Measurements from ENCODE around the gene ADTRP. TPM values are rescaled to one million over a fixed set of nuclear protein-coding genes. Genes with fewer than 3 reads are reported as not detected.

Gene ADTRP
- total and polyA plus RNA-seq, 8 donors, result 0.09 to 0.44 (median 0.24) TPM; not detected in 3

GRCh38 chr6:11669696-11670095 lies 108.9 kb downstream of the ADTRP start:
- no peaks in the 10 kb centered on the region for H3K36me3 ChIP-seq
- DNase-seq (no peak), ATAC-seq (no peak), FAIRE-seq (no peak)
- WGBS, 2 donors, result 88 to 96% methylated on average over 4 of the region's 4 CpGs
- no peak overlapping the region for H3K4me3 ChIP-seq
- no peak for TF ChIP-seq CTCF (IDR thresholded peaks at IDR 0.05)
- no peak overlapping the region for H3K27ac ChIP-seq
- H3K9me3 ChIP-seq, result no peaks in the 10 kb centered on the region
- no peaks in the 10 kb centered on the region for H3K4me1 ChIP-seq
- intact Hi-C loops (cut with DNase I), result no loop called here
- H3K27me3 ChIP-seq, result no peaks in the 10 kb centered on the region

- no peaks in the 10 kb centered on the region for H3K27me3 ChIP-seq
- no peak for FAIRE-seq
- intact Hi-C loops (cut with DNase I), result no loop called here
- H3K9me3 ChIP-seq, result no peaks in the 10 kb centered on the region
- H3K4me1 ChIP-seq, result no peaks in the 10 kb centered on the region
- 84 to 88% methylated on average over 4 of the region's 4 CpGs for WGBS, 2 donors
- H3K27ac ChIP-seq, result no peak overlapping the region
- no peak for TF ChIP-seq CTCF (IDR thresholded peaks at IDR 0.05)
- H3K36me3 ChIP-seq, result no peaks in the 10 kb centered on the region
- no peak overlapping the region for H3K4me3 ChIP-seq
- DNase-seq, result no peak
- ATAC-seq, result no peak
Observed at GRCh38 chr6:11668455-11668854, 110.1 kb downstream of the ADTRP start.

GRCh38 chr6:11667876-11668275 lies 110.7 kb downstream of the ADTRP start:
- intact Hi-C loops (cut with DNase I), result no loop called here
- Histone ChIP-seq H3K27ac (no peak overlapping the region), H3K27me3 (no peaks in the 10 kb centered on the region), H3K4me3 (no peak overlapping the region), H3K4me1 (no peaks in the 10 kb centered on the region), H3K36me3 (no peaks in the 10 kb centered on the region), H3K9me3 (no peaks in the 10 kb centered on the region)
- FAIRE-seq (no peak), ATAC-seq (no peak), DNase-seq (no peak)
- no peak for TF ChIP-seq CTCF (IDR thresholded peaks at IDR 0.05)
- 75 to 77% methylated on average over 2 of the region's 2 CpGs for WGBS, 2 donors

- H3K9me3 ChIP-seq, result no peaks in the 10 kb centered on the region
- H3K27me3 ChIP-seq, result no peaks in the 10 kb centered on the region
- no peaks in the 10 kb centered on the region for H3K36me3 ChIP-seq
- WGBS, 2 donors, result 73 to 77% methylated on average over 2 of the region's 2 CpGs
- H3K4me3 ChIP-seq, result no peak overlapping the region
- no peak for TF ChIP-seq CTCF (IDR thresholded peaks at IDR 0.05)
- intact Hi-C loops (cut with DNase I), result no loop called here
- H3K27ac ChIP-seq, result no peak overlapping the region
- ATAC-seq (no peak), FAIRE-seq (no peak), DNase-seq (no peak)
- no peaks in the 10 kb centered on the region for H3K4me1 ChIP-seq
Observed at GRCh38 chr6:11665604-11666326, 112.8 kb downstream of the ADTRP start.

Other genes with a start within 250 kb of the ADTRP start
- 1 to 10 TPM in 4 of 6 donors, under 1 TPM in 2; 0.85 to 2.3 (median 1.6) TPM for gene TMEM170B, start 241.1 kb downstream of the ADTRP start, total RNA-seq
- 1 to 10 TPM in 1 of 2 donors, under 1 TPM in 1; 0.49 to 1.5 TPM for gene TMEM170B, start 241.1 kb downstream of the ADTRP start, polyA plus RNA-seq
- 10 to 100 TPM in 3 of 6 donors, 1 to 10 TPM in 3; 8.2 to 17.7 (median 9.9) TPM for gene HIVEP1, start 233.5 kb upstream of the ADTRP start, total RNA-seq
- 1 to 10 TPM; 3.8 to 4.1 TPM for gene HIVEP1, start 233.5 kb upstream of the ADTRP start, polyA plus RNA-seq